HPDE6-E6E7 (cell line): ENCODE data around the gene ERGIC1.
"Not testable (repeated sequence)": the region's sequence is repeated elsewhere in the genome, so short reads cannot be mapped to it uniquely, and the experiment has no call there.

Source experiments
- DNase-seq: peaks from one replicate; pipeline ENCODE4 v3.0.0; 2011; ENCODE audit warnings: missing footprints; ENCODE audit errors: extremely low spot score

The ERGIC1 gene

GRCh38 chr5:172878933-172879752 lies 45.1 kb downstream of the ERGIC1 start:
- DNase-seq: no peak

GRCh38 chr5:172881691-172882370 lies 47.8 kb downstream of the ERGIC1 start:
- no peak for DNase-seq

GRCh38 chr5:172883066-172883465 lies 49.0 kb downstream of the ERGIC1 start:
- DNase-seq: no peak

GRCh38 chr5:172885597-172886340 lies 51.7 kb downstream of the ERGIC1 start:
- DNase-seq: no peak

- DNase-seq: no peak
These were observed 52.4 kb downstream of the ERGIC1 start for GRCh38 chr5:172886476-172886875.

- DNase-seq: no peak
These were observed 53.0 kb downstream of the ERGIC1 start for GRCh38 chr5:172886974-172887501.

GRCh38 chr5:172887692-172888091 lies 53.6 kb downstream of the ERGIC1 start:
- DNase-seq: no peak

GRCh38 chr5:172890659-172891058 lies 56.6 kb downstream of the ERGIC1 start:
- no peak for DNase-seq

GRCh38 chr5:172891716-172892421 lies 57.8 kb downstream of the ERGIC1 start:
- DNase-seq: no peak

- DNase-seq: no peak
These were observed 58.7 kb downstream of the ERGIC1 start for GRCh38 chr5:172892713-172893112.

- no peak for DNase-seq
These were observed 60.8 kb downstream of the ERGIC1 start for GRCh38 chr5:172894767-172895388.

GRCh38 chr5:172895549-172895948 lies 61.5 kb downstream of the ERGIC1 start:
- DNase-seq: no peak

GRCh38 chr5:172896465-172896864 lies 62.4 kb downstream of the ERGIC1 start:
- no peak for DNase-seq

GRCh38 chr5:172897067-172897466 lies 63.0 kb downstream of the ERGIC1 start:
- not testable (repeated sequence) for DNase-seq

GRCh38 chr5:172897481-172898217 lies 63.6 kb downstream of the ERGIC1 start:
- no peak for DNase-seq

- no peak for DNase-seq
These were observed 64.3 kb downstream of the ERGIC1 start for GRCh38 chr5:172898218-172898842.

- no peak for DNase-seq
These were observed 64.9 kb downstream of the ERGIC1 start for GRCh38 chr5:172898843-172899369.

GRCh38 chr5:172899436-172899835 lies 65.4 kb downstream of the ERGIC1 start:
- DNase-seq: no peak

- DNase-seq: no peak
These were observed 67.1 kb downstream of the ERGIC1 start for GRCh38 chr5:172901012-172901780.
